ENCODE measurements around the gene CDK18. TPM values are rescaled to one million over a fixed set of nuclear protein-coding genes. Genes with fewer than 3 reads are reported as not detected.

The CDK18 gene
- total and polyA plus RNA-seq, 2 donors from 2014 or later = 25.7 to 36.3 TPM

DNA sequence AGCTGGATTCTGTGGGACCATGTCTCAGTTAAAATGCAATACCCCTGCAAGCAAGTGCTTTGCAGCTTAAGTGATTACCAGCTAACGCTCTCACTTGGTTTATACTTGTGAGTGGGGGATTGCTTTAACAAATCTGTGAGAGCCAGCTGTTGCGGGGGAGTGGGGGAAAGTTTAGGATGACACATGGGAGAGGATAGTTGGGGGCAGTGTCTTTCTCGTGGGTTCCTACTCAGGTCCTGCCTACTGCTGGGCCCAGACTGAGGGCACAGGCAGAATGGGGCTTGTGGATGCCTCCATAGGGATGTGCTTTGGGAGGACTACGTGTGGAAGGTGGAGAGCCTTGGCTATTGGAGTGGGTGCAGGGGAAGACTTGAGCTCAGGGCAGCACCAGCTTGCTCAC lies 67.3 kb downstream of the CDK18 start:
- H3K27me3 ChIP-seq (ENCODE audit: control insufficient read depth, insufficient read depth, low read length) = peaks cover 3% of the 10 kb centered on the region
- H3K27ac ChIP-seq (ENCODE audit: low read depth in 2 of 2, low read length in 2 of 2) = peak overlapping the region in 1 of 2 donors; percentile 32
- intact Hi-C loops (cut with DNase I) = no loop called here

DNA sequence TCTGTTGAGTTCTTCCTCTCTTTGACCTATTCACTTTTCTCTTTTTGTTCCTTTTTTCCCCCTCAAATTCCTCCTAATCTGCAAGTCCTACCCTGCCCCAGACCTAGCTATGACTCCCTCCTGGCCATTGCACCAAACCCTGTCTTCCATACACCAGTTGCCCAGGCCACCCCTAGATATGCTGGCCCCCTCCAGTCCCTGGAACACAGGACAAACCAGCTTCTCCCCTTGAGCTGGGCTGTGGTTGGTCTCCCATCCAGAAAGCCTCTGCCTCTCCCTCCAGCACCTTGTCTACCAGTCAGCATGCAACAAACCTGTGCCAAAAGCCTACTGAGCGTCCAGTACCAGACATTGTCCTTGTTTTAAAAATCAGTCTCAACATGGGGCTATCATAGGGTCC lies 68.0 kb downstream of the CDK18 start:
- DNase-seq (peak in 1 of 5 donors; percentile 1), FAIRE-seq (no peak)
- Histone ChIP-seq H3K4me3 (ENCODE audit: low read length in 3 of 3) (no peak overlapping the region), H3K9ac (ENCODE audit: low read length in 3 of 3) (peak overlapping the region in 1 of 3 donors; percentile 34), H3K36me3 (ENCODE audit: control insufficient read depth in 2 of 3, insufficient read depth in 3 of 3, low read length in 3 of 3) (no peaks in the 10 kb centered on the region), H3K9me3 (ENCODE audit: control insufficient read depth in 2 of 3, insufficient read depth in 1 of 3, low read length in 3 of 3) (no peaks in the 10 kb centered on the region), H3K27ac (ENCODE audit: low read depth in 2 of 2, low read length in 2 of 2) (peak overlapping the region in 1 of 2 donors; percentile 20), H3K4me1 (ENCODE audit: control insufficient read depth in 2 of 3, insufficient read depth in 2 of 3, low read depth in 1 of 3, low read length in 3 of 3) (peaks cover 0 to 20% (median 11%) of the 10 kb centered on the region in 3 donors), H3K27me3 (ENCODE audit: control insufficient read depth, insufficient read depth, low read length) (peaks cover 3% of the 10 kb centered on the region)
- TF ChIP-seq, protein P1, sequence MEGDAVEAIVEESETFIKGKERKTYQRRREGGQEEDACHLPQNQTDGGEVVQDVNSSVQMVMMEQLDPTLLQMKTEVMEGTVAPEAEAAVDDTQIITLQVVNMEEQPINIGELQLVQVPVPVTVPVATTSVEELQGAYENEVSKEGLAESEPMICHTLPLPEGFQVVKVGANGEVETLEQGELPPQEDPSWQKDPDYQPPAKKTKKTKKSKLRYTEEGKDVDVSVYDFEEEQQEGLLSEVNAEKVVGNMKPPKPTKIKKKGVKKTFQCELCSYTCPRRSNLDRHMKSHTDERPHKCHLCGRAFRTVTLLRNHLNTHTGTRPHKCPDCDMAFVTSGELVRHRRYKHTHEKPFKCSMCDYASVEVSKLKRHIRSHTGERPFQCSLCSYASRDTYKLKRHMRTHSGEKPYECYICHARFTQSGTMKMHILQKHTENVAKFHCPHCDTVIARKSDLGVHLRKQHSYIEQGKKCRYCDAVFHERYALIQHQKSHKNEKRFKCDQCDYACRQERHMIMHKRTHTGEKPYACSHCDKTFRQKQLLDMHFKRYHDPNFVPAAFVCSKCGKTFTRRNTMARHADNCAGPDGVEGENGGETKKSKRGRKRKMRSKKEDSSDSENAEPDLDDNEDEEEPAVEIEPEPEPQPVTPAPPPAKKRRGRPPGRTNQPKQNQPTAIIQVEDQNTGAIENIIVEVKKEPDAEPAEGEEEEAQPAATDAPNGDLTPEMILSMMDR (IDR thresholded peaks at IDR 0.05; ENCODE audit: borderline replicate concordance, extremely low read depth, insufficient read depth) = no peak
- intact Hi-C loops (cut with DNase I) = no loop called here

More for the DNA sequence above, 67.3 kb downstream of the CDK18 start:
- Histone ChIP-seq H3K4me1 (ENCODE audit: control insufficient read depth in 2 of 3, insufficient read depth in 2 of 3, low read depth in 1 of 3, low read length in 3 of 3) (peaks cover 0 to 19% (median 11%) of the 10 kb centered on the region in 3 donors), H3K4me3 (ENCODE audit: low read length in 3 of 3) (peak overlapping the region in 1 of 3 donors; percentile 48), H3K9me3 (ENCODE audit: control insufficient read depth in 2 of 3, insufficient read depth in 1 of 3, low read length in 3 of 3) (no peaks in the 10 kb centered on the region), H3K36me3 (ENCODE audit: control insufficient read depth in 2 of 3, insufficient read depth in 3 of 3, low read length in 3 of 3) (no peaks in the 10 kb centered on the region), H3K9ac (ENCODE audit: low read length in 3 of 3) (peak overlapping the region in 1 of 3 donors; percentile 34)
- DNase-seq (peak in 3 of 5 donors; percentile 60 to 65 (median 65)), FAIRE-seq (no peak)
- TF ChIP-seq, protein P1 (IDR thresholded peaks at IDR 0.05; ENCODE audit: borderline replicate concordance, extremely low read depth, insufficient read depth) = no peak

DNA sequence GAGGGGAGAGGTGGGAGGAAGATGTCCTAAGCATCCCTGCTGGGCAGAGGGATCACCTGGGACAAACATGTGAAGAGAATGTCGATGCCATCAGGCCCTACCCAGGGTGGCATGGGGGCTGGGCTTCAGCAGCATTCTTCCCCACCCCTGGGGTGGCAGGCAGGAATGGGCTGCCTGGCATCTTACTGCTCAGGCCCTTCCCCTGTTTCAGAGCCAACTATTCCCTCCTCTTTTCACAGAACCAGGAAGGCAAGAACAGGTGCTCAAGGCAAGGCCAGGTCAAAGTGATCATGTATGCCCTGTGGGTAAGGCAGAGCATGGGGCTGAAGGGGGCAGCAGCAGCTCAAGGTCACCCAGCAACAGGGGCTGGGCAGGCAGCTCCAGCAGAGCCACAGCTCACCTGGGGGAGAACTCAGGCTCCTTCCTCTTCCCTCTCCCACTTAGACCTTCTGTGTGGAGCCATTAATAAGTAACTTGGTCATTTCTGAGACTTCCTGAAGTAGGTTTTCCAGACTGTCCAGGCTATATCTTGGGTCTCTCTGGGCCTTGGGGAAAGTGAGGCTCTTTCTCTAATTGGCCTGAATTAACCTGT lies 70.9 kb downstream of the CDK18 start:
- no peaks in the 10 kb centered on the region for H3K9me3 ChIP-seq (ENCODE audit: control insufficient read depth in 2 of 3, insufficient read depth in 1 of 3, low read length in 3 of 3)
- H3K9ac ChIP-seq (ENCODE audit: low read length in 3 of 3) = peak overlapping the region in 2 of 3 donors; percentile 26 to 27
- peaks cover 0 to 14% (median 11%) of the 10 kb centered on the region in 3 donors for H3K4me1 ChIP-seq (ENCODE audit: control insufficient read depth in 2 of 3, insufficient read depth in 2 of 3, low read depth in 1 of 3, low read length in 3 of 3)
- TF ChIP-seq, protein P1 (IDR thresholded peaks at IDR 0.05; ENCODE audit: borderline replicate concordance, extremely low read depth, insufficient read depth) = no peak
- no peaks in the 10 kb centered on the region for H3K27me3 ChIP-seq (ENCODE audit: control insufficient read depth, insufficient read depth, low read length)
- H3K36me3 ChIP-seq (ENCODE audit: control insufficient read depth in 2 of 3, insufficient read depth in 3 of 3, low read length in 3 of 3) = no peaks in the 10 kb centered on the region
- no peak overlapping the region for H3K4me3 ChIP-seq (ENCODE audit: low read length in 3 of 3)
- peak in 2 of 5 donors; percentile 35 to 56 for DNase-seq
- FAIRE-seq = no peak
- intact Hi-C loops (cut with DNase I) = no loop called here
- H3K27ac ChIP-seq (ENCODE audit: low read depth in 2 of 2, low read length in 2 of 2) = peak overlapping the region; percentile 72 to 86
